ENCODE data around the gene ALDH3A2.
A peak's percentile ranks its signal among the peaks of the same experiment; 100 is the strongest.

- TF ChIP-seq, protein P1, sequence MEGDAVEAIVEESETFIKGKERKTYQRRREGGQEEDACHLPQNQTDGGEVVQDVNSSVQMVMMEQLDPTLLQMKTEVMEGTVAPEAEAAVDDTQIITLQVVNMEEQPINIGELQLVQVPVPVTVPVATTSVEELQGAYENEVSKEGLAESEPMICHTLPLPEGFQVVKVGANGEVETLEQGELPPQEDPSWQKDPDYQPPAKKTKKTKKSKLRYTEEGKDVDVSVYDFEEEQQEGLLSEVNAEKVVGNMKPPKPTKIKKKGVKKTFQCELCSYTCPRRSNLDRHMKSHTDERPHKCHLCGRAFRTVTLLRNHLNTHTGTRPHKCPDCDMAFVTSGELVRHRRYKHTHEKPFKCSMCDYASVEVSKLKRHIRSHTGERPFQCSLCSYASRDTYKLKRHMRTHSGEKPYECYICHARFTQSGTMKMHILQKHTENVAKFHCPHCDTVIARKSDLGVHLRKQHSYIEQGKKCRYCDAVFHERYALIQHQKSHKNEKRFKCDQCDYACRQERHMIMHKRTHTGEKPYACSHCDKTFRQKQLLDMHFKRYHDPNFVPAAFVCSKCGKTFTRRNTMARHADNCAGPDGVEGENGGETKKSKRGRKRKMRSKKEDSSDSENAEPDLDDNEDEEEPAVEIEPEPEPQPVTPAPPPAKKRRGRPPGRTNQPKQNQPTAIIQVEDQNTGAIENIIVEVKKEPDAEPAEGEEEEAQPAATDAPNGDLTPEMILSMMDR (IDR thresholded peaks at IDR 0.05): no peak
- TF ChIP-seq EP300 (IDR thresholded peaks at IDR 0.05) (no peak), POLR2A (IDR thresholded peaks at IDR 0.05) (no peak), POLR2AphosphoS5 (IDR thresholded peaks at IDR 0.05) (peak in 1 of 3 donors; percentile 19)
These were observed 23.6 kb downstream of the ALDH3A2 start for GRCh38 chr17:19672009-19672750.

All from stomach (tissue), 4 donors.